IPS DF 4.7 (cell line): Measurements from ENCODE around the gene KIF21A.
"Not testable (repeated sequence)": the region's sequence is repeated elsewhere in the genome, so short reads cannot be mapped to it uniquely, and the experiment has no call there.

Experiments used
- DNase-seq: peaks from one replicate; pipeline ENCODE4 v3.0.0-alpha.2; 2013; ENCODE audit warnings: low spot score; ENCODE audit errors: extremely low read depth

The KIF21A gene

GRCh38 chr12:39351153-39351552, 91.8 kb downstream of the KIF21A start:
- no peak for DNase-seq

- DNase-seq: no peak
Observed at GRCh38 chr12:39348941-39349626, 93.8 kb downstream of the KIF21A start.

GRCh38 chr12:39348523-39348922, 94.4 kb downstream of the KIF21A start:
- DNase-seq: no peak

- DNase-seq: no peak
Observed at GRCh38 chr12:39344926-39345325, 98.0 kb downstream of the KIF21A start.

- DNase-seq: no peak
Observed at GRCh38 chr12:39343665-39344064, 99.3 kb downstream of the KIF21A start.

- no peak for DNase-seq
Observed at GRCh38 chr12:39341761-39342160, 101.2 kb downstream of the KIF21A start.

- no peak for DNase-seq
Observed at GRCh38 chr12:39341179-39341578, 101.7 kb downstream of the KIF21A start.

GRCh38 chr12:39332661-39333175, 110.2 kb downstream of the KIF21A start:
- no peak for DNase-seq

GRCh38 chr12:39331539-39332261, 111.2 kb downstream of the KIF21A start:
- no peak for DNase-seq

GRCh38 chr12:39329876-39330275, 113.0 kb downstream of the KIF21A start:
- DNase-seq: no peak

GRCh38 chr12:39329018-39329417, 113.9 kb downstream of the KIF21A start:
- no peak for DNase-seq

GRCh38 chr12:39327965-39328364, 115.0 kb downstream of the KIF21A start:
- DNase-seq: no peak

GRCh38 chr12:39327510-39327909, 115.4 kb downstream of the KIF21A start:
- DNase-seq: no peak

- DNase-seq: no peak
Observed at GRCh38 chr12:39319180-39319579, 123.7 kb downstream of the KIF21A start.

- DNase-seq: no peak
Observed at GRCh38 chr12:39314547-39314946, 128.4 kb downstream of the KIF21A start.

- DNase-seq: no peak
Observed at GRCh38 chr12:39309516-39309915, 133.4 kb downstream of the KIF21A start.

- no peak for DNase-seq
Observed at GRCh38 chr12:39301422-39301821, 141.5 kb downstream of the KIF21A start.

- no peak for DNase-seq
Observed at GRCh38 chr12:39300799-39301198, 142.1 kb downstream of the KIF21A start.

GRCh38 chr12:39297891-39298290, 145.0 kb downstream of the KIF21A start:
- no peak for DNase-seq

- no peak for DNase-seq
Observed at GRCh38 chr12:39296496-39296895, 146.4 kb downstream of the KIF21A start.

GRCh38 chr12:39295593-39295992, 147.3 kb downstream of the KIF21A start:
- DNase-seq: not testable (repeated sequence)

GRCh38 chr12:39294715-39295114, 148.2 kb downstream of the KIF21A start:
- no peak for DNase-seq

GRCh38 chr12:39292125-39292630, 150.7 kb downstream of the KIF21A start:
- DNase-seq: no peak
